ENCODE data around the gene DLG2.
"Not testable (repeated sequence)": the region's sequence is repeated elsewhere in the genome, so short reads cannot be mapped to it uniquely, and the experiment has no call there.

The DLG2 gene

DNA sequence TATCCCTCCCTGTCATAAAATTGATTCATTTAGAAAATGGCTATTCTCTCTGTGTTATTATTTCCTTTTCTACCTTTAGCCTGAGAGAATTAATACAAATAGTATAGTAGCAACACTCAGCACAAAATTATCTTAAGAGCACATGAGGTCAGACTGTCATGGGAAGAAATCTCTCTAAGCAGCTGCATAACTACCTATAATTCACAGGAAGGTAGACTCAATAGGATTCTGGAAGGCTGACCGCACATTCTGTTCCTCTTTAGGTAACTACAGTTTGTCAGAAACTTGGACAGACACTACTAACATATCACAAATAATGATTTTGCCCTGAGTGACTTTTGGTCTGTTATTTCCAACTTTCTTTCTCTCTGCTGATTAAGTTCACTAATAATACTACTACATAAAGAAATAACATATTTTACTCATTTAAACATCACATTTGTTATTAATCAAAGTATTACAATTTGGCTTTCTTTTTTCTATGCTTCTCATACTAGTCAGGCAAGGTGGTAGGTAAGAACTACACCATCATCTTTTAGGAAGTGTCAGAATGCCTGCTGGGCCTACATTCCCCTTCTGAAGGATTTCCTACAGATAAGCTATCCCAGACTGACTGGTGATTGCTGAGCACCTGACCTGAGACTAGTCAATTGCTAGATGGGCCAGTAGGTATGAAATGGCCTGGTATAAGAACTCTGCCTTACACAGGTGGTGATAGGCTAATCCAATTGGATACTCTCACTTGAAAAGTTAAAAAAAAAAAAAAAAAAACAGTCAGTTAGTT lies 325.1 kb downstream of the DLG2 start:
- no peak for FAIRE-seq

DNA sequence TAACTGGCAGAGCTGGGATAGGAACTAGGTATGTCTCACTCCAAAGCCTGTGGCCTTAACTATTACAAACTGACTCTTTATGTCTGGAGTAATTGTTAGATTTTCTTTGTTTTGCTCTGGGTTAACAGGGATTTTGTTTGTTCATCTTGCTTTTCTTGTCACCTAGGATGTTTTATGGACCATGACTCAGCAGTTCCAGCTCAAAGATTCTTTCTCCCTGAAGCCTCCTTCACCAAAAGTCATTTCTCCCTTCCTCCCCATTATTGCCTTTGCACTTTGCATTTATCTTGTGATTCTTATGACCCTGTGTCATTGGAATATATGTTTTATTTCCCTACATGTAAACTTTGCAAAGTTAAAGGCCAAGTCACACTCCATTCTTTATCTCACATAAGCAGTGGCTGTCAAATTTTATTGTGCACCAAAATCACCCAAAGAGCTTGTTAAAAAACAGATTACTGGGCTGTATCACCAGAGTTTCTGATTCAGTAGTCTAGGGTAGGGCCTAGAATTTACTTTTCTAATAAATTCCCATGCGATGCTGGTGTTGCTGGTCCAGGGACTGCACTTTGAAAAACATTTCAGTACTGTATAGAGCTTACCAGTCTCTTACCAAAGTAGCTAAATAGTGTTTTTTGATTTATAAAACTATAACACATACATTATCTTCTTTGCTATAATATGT lies 327.7 kb downstream of the DLG2 start:
- FAIRE-seq = no peak

DNA sequence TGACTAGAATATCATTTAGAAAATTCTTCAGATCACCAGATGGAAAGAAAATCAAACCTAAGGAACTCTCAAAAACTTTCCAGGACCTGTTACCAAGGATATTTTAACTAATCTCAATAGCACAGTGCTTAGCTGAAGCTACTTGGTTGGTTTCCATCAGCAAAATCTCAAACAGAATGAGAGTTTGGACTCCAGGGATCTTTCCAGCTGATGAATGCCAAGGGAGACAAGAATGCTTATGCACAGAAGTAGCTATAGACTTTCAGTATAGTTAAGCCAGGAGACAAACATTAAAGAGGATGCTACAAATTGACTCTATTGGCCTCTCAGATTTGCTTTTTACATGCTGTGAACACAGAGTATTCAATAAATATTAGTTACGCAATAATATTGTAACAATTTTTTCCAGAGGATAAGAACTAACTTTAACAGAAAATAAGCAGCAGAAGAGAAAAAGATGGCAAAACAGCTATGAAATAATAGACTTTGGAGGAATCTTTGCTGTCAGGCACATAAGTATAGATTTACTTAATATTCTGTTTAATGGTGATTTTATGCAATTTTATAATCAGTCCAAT lies 331.4 kb downstream of the DLG2 start:
- no peak for FAIRE-seq

DNA sequence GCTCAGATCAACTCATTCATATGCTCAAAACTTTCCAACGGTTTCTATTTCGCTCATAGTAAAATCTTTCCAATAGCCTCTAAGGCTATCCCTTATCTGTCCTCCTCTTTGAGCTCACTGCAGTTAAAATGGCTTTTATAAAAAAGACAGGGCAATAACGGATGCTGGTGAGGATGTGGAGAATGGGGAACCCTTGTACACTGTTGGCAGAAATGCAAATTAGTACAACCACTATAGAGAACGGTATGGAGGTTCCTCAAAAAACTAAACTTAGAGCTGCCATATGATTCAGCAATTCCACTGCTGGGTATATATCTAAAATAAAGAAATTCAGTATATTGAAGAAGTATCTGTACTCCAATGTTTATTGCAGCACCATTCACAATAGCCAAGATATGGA lies 345.6 kb downstream of the DLG2 start:
- FAIRE-seq = no peak

DNA sequence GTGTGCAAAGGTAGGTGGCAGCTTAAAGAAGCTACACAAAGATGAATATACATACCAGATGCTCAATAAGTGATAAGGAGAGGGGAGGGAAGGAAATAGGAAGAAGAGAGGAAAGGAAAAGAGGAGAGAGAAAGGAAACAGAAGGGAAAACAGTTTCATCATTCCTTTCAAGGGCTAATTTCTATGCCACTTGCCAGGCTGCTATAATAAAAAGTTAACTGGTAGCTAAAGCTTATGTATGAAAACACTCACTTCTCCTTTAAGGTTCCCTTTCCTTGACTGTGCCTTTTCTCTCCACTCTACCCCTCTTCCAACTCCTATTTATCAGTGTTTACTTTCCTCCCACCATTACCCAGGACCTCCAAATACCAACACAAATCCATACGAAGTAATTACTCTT lies 347.9 kb downstream of the DLG2 start:
- FAIRE-seq = no peak

DNA sequence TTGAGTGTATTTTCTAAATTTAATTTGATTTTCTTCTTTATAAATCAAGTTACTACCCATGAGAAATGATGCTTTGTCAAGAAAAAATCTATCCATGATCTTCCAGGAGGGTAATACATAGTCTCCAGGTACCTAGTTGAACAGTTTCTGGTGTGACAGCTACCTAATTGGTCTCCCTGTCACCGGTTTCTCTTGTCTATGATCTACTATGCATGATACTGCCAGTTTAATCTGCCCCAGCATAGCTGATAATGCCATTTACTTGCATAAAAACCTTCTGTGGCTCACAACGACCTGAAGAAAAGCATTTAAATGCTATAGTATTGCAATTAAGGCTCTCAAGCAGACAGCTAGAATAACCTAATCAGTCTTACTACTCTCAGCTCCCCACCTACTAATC lies 349.5 kb downstream of the DLG2 start:
- FAIRE-seq = no peak

DNA sequence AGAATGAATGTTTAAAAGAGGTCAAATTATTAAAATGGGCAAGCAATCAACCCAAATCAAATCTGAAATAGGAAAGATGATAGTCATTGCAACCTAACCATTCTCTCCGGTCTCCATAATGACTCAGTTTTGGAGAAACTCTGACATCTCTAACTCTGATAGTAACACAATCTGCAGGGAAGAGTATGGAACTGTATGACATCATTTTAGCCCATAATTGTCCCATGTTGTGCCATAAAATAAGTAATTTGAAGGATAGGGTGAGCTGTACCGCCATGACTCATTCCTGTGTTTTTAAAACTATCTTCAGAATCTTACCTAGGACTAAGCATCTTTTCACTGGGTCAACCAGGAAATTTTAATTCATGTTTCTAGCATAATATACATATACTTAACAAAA lies 350.8 kb downstream of the DLG2 start:
- no peak for FAIRE-seq

DNA sequence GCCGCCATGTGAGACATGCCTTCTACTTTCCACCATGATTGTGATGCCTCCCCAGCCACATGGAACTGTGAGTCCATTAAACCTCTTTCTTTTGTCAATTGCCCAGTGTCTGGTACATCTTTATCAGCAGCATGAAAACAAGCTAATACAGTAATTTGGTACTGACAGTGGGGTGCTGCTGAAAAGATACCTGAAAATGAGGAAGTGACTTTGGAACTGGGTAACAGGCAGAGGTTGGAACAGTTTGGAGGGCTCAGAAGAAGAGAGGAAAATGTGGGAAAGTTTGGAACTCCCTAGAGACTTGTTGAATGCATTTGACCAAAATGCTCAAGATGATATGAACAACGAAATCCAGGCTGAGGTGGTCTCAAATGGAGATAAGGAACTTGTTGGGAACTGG lies 356.8 kb downstream of the DLG2 start:
- FAIRE-seq = not testable (repeated sequence)

DNA sequence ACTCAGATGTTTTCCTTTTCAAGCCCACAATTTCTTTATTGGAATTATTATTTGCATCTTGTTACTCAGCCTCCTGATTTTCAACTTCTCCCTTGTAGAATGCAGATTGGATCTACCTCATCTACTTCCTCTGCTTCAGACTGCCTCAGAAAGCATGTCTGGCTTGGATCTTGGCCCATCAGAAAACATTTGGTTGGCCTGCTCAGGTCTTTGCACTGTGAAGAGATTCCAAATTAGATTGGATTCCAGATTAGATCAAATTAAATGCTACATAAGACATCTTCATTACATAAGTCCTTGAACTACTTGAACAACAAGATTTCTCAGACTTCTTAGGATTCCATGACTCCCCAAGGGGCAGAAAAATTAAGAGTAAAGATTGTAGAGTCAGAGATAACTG lies 358.0 kb downstream of the DLG2 start:
- no peak for FAIRE-seq

DNA sequence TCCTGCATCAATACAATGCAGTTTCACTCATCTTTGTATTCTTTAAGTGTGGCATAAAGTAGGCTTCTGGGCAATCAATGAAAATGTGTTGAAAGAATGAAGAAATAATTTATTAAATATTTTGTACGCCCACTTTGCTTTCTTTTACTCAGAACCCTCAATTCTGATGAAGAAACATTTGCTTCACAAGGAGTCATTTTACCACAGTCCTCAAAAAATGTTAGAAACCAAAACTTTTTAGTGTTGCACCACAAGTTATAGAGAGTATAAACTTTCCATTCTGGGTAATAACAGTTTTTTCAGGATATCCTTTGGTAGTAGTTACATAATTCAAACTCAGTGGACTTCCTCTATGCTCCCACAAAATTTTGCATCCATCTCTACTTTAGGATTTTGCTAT lies 360.5 kb downstream of the DLG2 start:
- FAIRE-seq = no peak

DNA sequence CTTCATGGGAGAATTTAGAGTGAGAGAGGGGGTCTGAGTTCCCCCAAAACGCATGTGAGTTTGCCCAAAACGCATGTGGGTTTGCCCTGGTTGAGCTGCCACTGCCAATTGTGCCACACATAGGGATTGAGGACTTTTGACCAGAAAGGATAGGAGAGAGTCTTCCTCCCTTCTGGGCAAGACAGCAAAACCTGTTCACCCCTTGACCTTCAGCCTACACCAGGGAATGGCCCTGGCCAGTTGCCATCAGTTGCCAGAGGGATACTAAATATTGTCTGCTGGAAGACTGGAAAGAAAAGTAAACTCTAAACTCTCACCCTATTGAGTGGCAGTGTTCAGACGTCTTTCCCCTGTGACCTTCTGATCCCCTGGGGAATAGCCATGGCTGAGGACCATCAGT lies 363.8 kb downstream of the DLG2 start:
- FAIRE-seq = no peak

DNA sequence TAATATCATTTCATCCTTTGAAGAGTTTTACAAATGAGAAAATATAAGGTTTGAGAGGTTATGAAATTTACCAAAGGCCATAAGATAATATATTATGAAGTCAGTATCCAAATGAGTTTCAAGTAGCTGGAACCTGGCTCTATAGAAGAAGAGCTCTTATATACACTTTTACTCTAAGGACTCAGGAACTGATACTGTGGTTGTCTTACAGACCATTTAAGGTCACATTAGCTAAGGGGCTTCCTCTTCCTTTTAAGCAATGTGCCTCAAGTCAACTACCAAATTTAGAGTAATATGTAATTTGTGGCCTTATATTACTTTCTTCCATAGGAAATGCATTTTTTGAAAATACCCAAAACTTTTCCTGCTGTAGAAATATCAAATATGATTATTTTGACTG lies 369.3 kb downstream of the DLG2 start:
- no peak for FAIRE-seq

DNA sequence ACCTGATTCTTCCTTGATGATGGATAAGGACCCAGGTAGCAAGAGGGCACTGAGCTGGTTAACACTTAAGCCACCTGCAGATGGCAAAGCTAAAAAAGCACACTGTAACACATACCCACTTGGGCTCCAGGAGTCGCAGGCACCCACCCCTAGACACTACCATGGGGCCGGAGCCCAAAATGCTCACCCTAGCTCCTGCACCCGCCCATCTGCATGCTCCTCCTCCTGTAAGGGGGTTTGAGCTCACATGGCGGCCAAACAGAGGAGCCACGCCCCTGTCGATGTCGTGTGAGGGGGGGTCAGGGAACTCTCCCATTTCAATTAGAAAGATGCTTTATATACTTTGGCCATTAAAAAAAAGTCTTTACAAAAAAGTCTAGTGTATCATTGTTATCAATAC lies 370.7 kb downstream of the DLG2 start:
- FAIRE-seq = no peak

DNA sequence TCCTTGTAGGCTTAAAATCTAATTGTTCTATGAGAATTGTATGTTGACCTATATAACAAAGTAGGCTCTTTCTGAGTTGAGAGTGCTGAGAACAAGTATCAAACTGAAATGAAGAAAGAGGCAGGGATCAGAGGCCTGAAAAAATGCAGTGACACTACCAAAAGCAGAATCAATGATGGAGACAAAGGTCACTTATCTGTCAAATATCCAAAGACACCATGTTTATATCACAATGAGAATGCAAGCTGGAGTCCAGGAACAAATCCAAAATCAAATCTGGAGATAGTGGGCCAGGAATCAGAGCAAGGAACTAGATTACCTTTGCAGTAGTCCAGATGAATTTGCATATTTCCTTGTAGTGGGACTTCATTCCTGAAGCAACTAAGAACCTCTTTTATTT lies 377.7 kb downstream of the DLG2 start:
- no peak for FAIRE-seq

DNA sequence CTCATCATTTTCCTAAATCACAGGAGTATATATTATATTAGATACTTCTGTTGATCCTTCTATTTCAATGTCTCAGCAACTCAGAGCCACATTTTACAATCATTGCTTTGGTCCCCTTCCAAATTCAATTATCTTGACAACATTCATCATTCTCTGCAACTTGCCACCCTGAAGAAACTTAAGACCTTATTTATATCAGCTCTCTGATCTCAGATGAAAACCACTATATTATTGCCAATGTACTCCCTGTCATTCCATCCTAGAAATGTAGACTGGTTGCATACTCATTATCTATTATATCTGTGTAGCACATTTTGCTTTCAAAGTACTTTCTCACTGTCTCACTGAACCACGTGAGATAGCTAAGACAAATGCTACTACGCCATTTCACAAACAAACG lies 379.3 kb downstream of the DLG2 start:
- FAIRE-seq = no peak

DNA sequence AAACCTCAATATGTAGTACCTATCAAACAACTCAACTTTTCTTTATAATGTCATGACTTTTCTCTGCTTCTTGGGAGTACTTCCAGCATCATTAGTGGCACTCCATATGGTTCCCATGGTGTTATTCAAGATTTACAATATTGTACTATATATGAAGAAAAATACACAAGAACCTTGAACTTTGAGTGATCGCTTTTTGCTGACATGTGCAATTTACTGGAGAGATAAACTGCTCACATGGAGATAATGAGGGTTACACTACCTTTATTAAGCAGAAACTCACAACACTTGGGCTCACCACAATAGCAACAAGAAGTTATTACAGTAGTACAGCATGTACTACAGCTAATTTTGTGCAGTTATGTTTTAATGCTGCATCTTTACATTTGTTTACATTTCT lies 388.2 kb downstream of the DLG2 start:
- FAIRE-seq = no peak

DNA sequence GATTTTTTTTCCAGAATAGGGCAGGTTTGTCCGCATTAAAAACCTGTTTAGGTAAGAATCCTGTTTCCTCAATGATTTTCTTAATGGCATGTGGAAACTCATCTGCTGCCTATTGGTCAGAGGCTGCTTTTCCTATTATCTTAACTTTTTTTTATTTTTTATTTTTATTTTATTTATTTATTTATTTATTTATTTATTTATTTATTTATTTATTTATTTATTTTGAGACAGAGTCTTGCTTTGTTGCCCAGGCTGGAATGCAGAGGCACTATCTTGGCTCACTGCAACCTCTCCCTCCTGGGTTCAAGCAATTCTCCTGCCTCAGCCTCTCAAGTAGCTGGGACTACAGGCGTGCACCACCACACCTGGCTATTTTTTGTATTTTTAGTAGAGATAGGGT lies 389.1 kb downstream of the DLG2 start:
- FAIRE-seq = not testable (repeated sequence)

DNA sequence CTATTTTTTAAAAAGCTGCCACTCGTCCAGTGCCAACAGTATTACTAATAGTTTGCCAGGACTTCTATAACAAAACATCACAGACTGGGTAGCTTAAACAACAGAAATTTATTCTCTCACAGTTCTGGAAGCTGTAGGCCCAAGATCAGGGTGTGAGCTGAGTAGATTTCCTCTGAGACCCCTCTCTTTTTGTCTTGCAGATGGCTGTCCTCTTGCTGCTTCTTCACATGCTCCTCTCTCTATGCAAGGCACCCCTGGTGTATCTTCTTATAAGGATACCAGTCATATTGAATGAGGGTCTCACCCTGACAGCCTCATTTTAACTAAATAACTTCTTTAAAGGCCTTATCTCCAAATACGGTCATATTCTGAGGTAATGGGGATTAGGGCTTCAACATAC lies 390.9 kb downstream of the DLG2 start:
- no peak for FAIRE-seq

DNA sequence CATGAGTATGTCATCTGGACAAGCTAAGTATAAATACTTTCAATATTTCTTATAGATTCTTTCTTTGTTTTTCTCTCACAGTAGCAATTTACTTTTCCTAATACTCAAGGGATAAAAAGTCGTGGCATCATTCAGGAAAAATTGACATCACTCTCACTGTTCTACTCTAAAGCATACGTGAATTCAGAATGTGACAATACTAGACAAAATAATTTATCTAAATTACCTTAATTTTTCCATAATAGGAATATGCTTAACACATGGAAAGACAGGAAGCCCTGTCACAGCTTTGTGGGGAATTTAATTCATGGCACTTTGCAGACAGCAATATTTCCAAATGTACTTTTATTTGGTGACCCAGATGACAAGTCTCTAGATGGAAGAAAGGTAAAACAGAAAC lies 394.6 kb downstream of the DLG2 start:
- FAIRE-seq = no peak

DNA sequence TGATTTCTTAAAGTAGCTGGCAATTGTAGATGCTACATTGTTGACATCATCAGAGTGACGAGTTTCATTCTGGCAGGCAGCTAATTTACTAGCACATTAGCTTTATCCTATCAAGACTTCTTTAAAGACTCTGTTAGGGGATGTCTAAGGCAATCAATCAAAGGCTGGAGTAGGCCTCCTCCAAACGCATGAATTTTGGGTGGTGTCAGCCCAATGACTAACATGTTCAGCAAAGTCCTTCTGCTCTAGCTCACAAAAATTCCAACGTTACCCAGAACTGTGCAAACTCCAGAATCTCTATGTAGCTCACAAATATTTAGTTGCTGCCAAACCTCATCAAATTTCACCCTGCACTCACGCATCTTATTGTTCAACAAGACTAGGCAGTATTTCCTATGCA lies 395.6 kb downstream of the DLG2 start:
- FAIRE-seq = no peak

DNA sequence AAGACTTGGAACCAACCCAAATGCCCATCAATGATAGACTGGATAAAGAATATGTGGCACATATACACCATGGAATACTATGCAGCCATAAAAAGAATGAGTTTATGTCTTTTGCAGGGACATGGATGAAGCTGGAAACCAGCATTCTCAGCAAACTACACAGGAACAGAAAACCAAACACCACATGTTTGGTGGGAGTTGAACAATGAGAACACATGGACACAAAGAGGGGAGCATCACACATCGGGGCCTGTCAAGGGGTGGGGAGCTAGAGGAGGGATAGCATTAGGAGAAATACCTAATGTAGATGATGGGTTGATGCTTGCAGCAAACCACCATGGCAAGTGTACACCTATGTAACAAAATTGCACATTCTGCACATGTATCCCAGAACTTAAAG lies 397.4 kb downstream of the DLG2 start:
- not testable (repeated sequence) for FAIRE-seq

DNA sequence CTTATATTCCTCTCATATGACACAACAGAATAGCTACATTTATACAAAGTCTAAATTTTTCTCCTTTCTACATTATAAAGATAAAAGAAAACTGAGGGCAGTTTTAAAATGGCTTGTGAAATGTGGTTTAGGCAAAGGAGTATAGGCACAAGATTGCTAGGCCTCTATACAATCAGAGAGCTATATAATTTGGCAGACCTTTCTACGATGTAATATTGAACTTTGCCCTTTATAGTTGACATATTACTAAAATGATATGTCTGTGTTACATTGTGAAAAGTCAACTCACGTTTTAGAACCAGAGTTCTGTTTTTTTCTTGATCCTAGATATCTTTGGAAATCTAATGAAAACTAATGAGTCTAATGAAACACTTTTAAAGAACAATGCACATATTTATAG lies 430.2 kb downstream of the DLG2 start:
- FAIRE-seq = no peak

DNA sequence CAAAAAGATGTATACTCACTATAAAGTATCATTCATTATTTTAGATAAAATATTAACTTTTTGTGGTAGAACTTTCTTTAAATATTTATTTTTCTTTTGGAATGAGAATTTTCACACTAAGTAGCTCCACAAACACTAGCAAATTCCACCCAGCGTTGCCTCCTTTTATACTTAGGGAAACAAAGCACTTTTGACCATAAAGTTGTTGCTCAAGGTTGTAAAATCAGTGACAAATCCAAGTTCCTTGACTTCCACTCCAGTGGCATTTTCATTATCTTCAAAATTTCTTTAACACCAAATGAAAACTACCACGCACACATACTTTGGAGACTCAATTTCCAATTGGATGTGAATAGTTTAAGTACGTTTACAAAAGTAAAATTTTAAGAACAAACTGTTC lies 431.2 kb downstream of the DLG2 start:
- no peak for FAIRE-seq

DNA sequence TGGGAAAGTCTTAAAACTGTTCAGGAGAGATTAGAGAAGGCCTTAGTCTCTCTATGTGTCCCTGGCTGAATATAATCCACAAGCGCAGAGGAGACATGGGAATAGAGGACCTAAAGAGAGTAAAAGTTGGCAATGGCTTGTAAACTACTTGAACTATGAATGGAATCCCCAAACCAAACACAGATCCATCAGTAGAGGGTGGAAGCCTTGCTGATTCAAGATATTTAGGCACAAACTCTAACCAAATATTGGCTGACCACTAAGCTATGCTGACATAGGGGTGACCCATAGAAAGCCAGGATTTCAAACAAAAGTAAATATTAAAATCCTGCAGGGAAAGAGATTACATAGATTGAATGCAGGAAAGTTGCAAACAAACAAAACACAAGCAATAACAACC lies 439.2 kb downstream of the DLG2 start:
- FAIRE-seq = no peak

DNA sequence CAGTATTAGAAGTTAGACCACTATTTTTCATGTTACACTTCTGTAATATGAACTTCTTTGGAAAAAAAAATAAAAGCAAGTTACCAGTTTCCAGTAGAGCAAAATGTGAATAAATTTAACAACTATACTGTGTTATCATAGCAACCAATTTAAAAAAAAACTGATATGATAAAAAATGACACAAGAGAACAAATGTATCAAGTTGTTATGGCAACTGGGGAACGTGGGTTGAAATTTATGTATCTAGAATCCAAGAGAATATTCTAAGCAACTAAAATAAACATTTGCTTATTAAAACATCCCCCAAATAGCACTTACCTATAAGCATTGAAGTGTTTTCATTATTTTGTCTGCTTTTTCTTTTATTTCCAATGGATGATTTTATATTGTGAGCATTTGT lies 442.4 kb downstream of the DLG2 start:
- no peak for FAIRE-seq
